ENCODE results near the gene LRRC75B. TPM values are rescaled to one million over a fixed set of nuclear protein-coding genes. Genes with fewer than 3 reads are reported as not detected.

LRRC75B gene
- total RNA-seq, 1 donor from 2014 or later = 10.3 TPM

GRCh38 chr22:24583221-24584165, 9.4 kb downstream of the LRRC75B start:
- TF ChIP-seq, protein P1, sequence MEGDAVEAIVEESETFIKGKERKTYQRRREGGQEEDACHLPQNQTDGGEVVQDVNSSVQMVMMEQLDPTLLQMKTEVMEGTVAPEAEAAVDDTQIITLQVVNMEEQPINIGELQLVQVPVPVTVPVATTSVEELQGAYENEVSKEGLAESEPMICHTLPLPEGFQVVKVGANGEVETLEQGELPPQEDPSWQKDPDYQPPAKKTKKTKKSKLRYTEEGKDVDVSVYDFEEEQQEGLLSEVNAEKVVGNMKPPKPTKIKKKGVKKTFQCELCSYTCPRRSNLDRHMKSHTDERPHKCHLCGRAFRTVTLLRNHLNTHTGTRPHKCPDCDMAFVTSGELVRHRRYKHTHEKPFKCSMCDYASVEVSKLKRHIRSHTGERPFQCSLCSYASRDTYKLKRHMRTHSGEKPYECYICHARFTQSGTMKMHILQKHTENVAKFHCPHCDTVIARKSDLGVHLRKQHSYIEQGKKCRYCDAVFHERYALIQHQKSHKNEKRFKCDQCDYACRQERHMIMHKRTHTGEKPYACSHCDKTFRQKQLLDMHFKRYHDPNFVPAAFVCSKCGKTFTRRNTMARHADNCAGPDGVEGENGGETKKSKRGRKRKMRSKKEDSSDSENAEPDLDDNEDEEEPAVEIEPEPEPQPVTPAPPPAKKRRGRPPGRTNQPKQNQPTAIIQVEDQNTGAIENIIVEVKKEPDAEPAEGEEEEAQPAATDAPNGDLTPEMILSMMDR (IDR thresholded peaks at IDR 0.05) = no peak
- Mint-ChIP-seq H3K9me3 (ENCODE audit: unreplicated experiment) (no peaks in the 10 kb centered on the region), H3K4me3 (ENCODE audit: unreplicated experiment) (no peak overlapping the region), H3K27me3 (ENCODE audit: unreplicated experiment) (no peaks in the 10 kb centered on the region), H3K27ac (ENCODE audit: unreplicated experiment) (peak overlapping the region; percentile 41), H3K4me1 (ENCODE audit: unreplicated experiment) (peaks cover 9% of the 10 kb centered on the region), H3K36me3 (ENCODE audit: unreplicated experiment) (no peaks in the 10 kb centered on the region)
- DNase-seq (ENCODE audit: extremely low spot score, unreplicated experiment) = no peak

- DNase-seq (ENCODE audit: extremely low spot score, unreplicated experiment) = no peak
- H3K4me3 Mint-ChIP-seq (ENCODE audit: unreplicated experiment) = no peak overlapping the region
- no peak overlapping the region for H3K27ac Mint-ChIP-seq (ENCODE audit: unreplicated experiment)
- H3K4me1 Mint-ChIP-seq (ENCODE audit: unreplicated experiment) = peaks cover 9% of the 10 kb centered on the region
- no peaks in the 10 kb centered on the region for H3K36me3 Mint-ChIP-seq (ENCODE audit: unreplicated experiment)
- H3K9me3 Mint-ChIP-seq (ENCODE audit: unreplicated experiment) = no peaks in the 10 kb centered on the region
- H3K27me3 Mint-ChIP-seq (ENCODE audit: unreplicated experiment) = no peaks in the 10 kb centered on the region
- TF ChIP-seq, protein P1 (IDR thresholded peaks at IDR 0.05) = no peak
These were observed 10.6 kb downstream of the LRRC75B start for GRCh38 chr22:24582056-24582814.

- no peak overlapping the region for H3K27ac Mint-ChIP-seq (ENCODE audit: unreplicated experiment)
- TF ChIP-seq, protein P1 (IDR thresholded peaks at IDR 0.05) = no peak
- peaks cover 6% of the 10 kb centered on the region for H3K36me3 Mint-ChIP-seq (ENCODE audit: unreplicated experiment)
- H3K9me3 Mint-ChIP-seq (ENCODE audit: unreplicated experiment) = no peaks in the 10 kb centered on the region
- no peak overlapping the region for H3K4me3 Mint-ChIP-seq (ENCODE audit: unreplicated experiment)
- no peaks in the 10 kb centered on the region for H3K27me3 Mint-ChIP-seq (ENCODE audit: unreplicated experiment)
- DNase-seq (ENCODE audit: extremely low spot score, unreplicated experiment) = no peak
- H3K4me1 Mint-ChIP-seq (ENCODE audit: unreplicated experiment) = peaks cover 9% of the 10 kb centered on the region
These were observed 12.6 kb downstream of the LRRC75B start for GRCh38 chr22:24580276-24580675.

GRCh38 chr22:24579258-24579601, 13.6 kb downstream of the LRRC75B start:
- Mint-ChIP-seq H3K27ac (ENCODE audit: unreplicated experiment) (no peak overlapping the region), H3K36me3 (ENCODE audit: unreplicated experiment) (peaks cover 13% of the 10 kb centered on the region), H3K9me3 (ENCODE audit: unreplicated experiment) (no peaks in the 10 kb centered on the region), H3K27me3 (ENCODE audit: unreplicated experiment) (no peaks in the 10 kb centered on the region), H3K4me3 (ENCODE audit: unreplicated experiment) (no peak overlapping the region), H3K4me1 (ENCODE audit: unreplicated experiment) (peaks cover 9% of the 10 kb centered on the region)
- no peak for DNase-seq (ENCODE audit: extremely low spot score, unreplicated experiment)
- TF ChIP-seq, protein P1 (IDR thresholded peaks at IDR 0.05) = no peak
